ENCODE measurements around the gene ZC3H13.

Gene ZC3H13

DNA sequence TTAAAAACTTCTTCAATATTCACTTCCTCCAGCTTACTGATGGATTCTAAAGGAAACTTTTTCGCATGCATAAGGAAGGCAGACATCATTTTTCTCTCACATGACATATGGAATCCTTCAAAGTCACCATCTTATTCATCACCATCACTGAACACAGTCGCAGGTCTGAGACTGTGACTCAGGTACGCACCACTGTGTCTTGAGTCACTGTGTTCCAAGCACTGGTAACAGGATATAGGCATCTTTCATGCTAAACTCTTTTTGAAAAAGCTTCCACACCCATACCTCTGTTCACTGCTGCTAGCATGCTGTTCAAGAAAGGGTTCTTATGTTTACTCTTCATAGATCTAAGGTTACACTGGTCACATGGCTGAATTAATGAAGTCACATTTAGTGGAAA is 133.9 kb downstream of the ZC3H13 start:
- no peaks in the 10 kb centered on the region for H3K36me3 ChIP-seq (ENCODE audit: control insufficient read depth in 2 of 2, insufficient read depth in 1 of 2, low read length in 2 of 2)
- no peak overlapping the region for H3K27ac ChIP-seq (ENCODE audit: extremely low read depth, low read depth, low read length)
- no peaks in the 10 kb centered on the region for H3K4me1 ChIP-seq (ENCODE audit: control insufficient read depth, insufficient read depth, low read length)
- POLR2A ChIA-PET, result no interaction called here
- H3K4me3 ChIP-seq (ENCODE audit: low read depth, low read length), result no peak overlapping the region
- H3K9me3 ChIP-seq (ENCODE audit: control insufficient read depth, insufficient read depth, low read depth, low read length), result no peaks in the 10 kb centered on the region
- CTCF ChIA-PET, result interaction anchor here (0.7 kb wide), 1 partner anchor 547 kb away, joined by 3 read pairs; no protein-coding TSS in a partner anchor
- TF ChIP-seq OSR2 (tag by site-specific recombination; IDR thresholded peaks at IDR 0.05) (no peak), ZNF664 (tag by site-specific recombination; IDR thresholded peaks at IDR 0.05) (no peak), ZNF768 (tag by site-specific recombination; IDR thresholded peaks at IDR 0.05) (no peak), ZEB2 (tag by site-specific recombination; IDR thresholded peaks at IDR 0.05) (no peak), KLF7 (tag by site-specific recombination; IDR thresholded peaks at IDR 0.05; ENCODE audit: borderline replicate concordance) (no peak), KLF1 (tag by site-specific recombination; IDR thresholded peaks at IDR 0.05) (no peak), MZF1 (tag by site-specific recombination; IDR thresholded peaks at IDR 0.05; ENCODE audit: borderline replicate concordance) (no peak), ZNF24 (tag by site-specific recombination; IDR thresholded peaks at IDR 0.05) (no peak), ZNF324 (tag by site-specific recombination; IDR thresholded peaks at IDR 0.05) (no peak), ZNF626 (tag by site-specific recombination; IDR thresholded peaks at IDR 0.05) (no peak), ZNF394 (tag by site-specific recombination; IDR thresholded peaks at IDR 0.05; ENCODE audit: borderline replicate concordance) (no peak), KLF8 (tag by site-specific recombination; IDR thresholded peaks at IDR 0.05) (no peak), ZNF140 (tag by site-specific recombination; IDR thresholded peaks at IDR 0.05) (no peak), ZNF10 (tag by site-specific recombination; IDR thresholded peaks at IDR 0.05) (no peak), GLI2 (tag by site-specific recombination; IDR thresholded peaks at IDR 0.05; ENCODE audit: borderline replicate concordance, low read depth) (no peak), SCRT2 (tag by site-specific recombination; IDR thresholded peaks at IDR 0.05) (no peak)
- TF ChIP-seq, protein P1, sequence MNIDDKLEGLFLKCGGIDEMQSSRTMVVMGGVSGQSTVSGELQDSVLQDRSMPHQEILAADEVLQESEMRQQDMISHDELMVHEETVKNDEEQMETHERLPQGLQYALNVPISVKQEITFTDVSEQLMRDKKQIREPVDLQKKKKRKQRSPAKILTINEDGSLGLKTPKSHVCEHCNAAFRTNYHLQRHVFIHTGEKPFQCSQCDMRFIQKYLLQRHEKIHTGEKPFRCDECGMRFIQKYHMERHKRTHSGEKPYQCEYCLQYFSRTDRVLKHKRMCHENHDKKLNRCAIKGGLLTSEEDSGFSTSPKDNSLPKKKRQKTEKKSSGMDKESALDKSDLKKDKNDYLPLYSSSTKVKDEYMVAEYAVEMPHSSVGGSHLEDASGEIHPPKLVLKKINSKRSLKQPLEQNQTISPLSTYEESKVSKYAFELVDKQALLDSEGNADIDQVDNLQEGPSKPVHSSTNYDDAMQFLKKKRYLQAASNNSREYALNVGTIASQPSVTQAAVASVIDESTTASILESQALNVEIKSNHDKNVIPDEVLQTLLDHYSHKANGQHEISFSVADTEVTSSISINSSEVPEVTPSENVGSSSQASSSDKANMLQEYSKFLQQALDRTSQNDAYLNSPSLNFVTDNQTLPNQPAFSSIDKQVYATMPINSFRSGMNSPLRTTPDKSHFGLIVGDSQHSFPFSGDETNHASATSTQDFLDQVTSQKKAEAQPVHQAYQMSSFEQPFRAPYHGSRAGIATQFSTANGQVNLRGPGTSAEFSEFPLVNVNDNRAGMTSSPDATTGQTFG (tag by site-specific recombination; IDR thresholded peaks at IDR 0.05; ENCODE audit: borderline replicate concordance), result no peak
- TF ChIP-seq, protein P2, sequence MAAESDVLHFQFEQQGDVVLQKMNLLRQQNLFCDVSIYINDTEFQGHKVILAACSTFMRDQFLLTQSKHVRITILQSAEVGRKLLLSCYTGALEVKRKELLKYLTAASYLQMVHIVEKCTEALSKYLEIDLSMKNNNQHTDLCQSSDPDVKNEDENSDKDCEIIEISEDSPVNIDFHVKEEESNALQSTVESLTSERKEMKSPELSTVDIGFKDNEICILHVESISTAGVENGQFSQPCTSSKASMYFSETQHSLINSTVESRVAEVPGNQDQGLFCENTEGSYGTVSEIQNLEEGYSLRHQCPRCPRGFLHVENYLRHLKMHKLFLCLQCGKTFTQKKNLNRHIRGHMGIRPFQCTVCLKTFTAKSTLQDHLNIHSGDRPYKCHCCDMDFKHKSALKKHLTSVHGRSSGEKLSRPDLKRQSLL (tag by site-specific recombination; IDR thresholded peaks at IDR 0.05), result no peak

DNA sequence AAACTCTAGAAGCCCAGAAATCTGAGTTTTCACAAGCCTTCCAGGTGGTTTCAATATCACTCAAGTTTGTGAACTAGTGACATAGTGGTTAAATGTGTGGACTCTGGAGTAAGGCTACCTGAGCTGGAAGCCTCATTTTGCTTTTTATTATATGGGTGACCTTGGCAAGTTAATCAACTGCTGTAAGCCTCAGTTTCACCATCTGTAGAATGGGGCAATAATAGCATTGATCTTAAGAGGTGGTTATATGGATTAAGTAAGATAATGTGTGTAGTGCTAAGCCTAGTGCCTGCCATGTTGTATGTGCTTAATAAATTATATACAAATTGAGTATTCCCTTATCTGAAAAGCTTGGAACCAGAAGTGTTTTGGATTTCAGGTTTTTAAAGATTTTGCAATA is 135.5 kb downstream of the ZC3H13 start:
- H3K36me3 ChIP-seq (ENCODE audit: control insufficient read depth in 2 of 2, insufficient read depth in 1 of 2, low read length in 2 of 2), result no peaks in the 10 kb centered on the region
- ChIA-PET CTCF (no interaction called here), POLR2A (no interaction called here)
- no peak for TF ChIP-seq ZNF585B (tag by site-specific recombination; IDR thresholded peaks at IDR 0.05)
- TF ChIP-seq, protein P3, sequence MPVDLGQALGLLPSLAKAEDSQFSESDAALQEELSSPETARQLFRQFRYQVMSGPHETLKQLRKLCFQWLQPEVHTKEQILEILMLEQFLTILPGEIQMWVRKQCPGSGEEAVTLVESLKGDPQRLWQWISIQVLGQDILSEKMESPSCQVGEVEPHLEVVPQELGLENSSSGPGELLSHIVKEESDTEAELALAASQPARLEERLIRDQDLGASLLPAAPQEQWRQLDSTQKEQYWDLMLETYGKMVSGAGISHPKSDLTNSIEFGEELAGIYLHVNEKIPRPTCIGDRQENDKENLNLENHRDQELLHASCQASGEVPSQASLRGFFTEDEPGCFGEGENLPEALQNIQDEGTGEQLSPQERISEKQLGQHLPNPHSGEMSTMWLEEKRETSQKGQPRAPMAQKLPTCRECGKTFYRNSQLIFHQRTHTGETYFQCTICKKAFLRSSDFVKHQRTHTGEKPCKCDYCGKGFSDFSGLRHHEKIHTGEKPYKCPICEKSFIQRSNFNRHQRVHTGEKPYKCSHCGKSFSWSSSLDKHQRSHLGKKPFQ (tag by site-specific recombination; IDR thresholded peaks at IDR 0.05), result no peak
- TF ChIP-seq GLI2 (tag by site-specific recombination; IDR thresholded peaks at IDR 0.05; ENCODE audit: borderline replicate concordance, low read depth), result no peak
- TF ChIP-seq, protein P4, sequence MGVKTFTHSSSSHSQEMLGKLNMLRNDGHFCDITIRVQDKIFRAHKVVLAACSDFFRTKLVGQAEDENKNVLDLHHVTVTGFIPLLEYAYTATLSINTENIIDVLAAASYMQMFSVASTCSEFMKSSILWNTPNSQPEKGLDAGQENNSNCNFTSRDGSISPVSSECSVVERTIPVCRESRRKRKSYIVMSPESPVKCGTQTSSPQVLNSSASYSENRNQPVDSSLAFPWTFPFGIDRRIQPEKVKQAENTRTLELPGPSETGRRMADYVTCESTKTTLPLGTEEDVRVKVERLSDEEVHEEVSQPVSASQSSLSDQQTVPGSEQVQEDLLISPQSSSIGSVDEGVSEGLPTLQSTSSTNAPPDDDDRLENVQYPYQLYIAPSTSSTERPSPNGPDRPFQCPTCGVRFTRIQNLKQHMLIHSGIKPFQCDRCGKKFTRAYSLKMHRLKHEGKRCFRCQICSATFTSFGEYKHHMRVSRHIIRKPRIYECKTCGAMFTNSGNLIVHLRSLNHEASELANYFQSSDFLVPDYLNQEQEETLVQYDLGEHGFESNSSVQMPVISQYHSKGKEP (tag by site-specific recombination; IDR thresholded peaks at IDR 0.05), result no peak
- TF ChIP-seq, protein P5, sequence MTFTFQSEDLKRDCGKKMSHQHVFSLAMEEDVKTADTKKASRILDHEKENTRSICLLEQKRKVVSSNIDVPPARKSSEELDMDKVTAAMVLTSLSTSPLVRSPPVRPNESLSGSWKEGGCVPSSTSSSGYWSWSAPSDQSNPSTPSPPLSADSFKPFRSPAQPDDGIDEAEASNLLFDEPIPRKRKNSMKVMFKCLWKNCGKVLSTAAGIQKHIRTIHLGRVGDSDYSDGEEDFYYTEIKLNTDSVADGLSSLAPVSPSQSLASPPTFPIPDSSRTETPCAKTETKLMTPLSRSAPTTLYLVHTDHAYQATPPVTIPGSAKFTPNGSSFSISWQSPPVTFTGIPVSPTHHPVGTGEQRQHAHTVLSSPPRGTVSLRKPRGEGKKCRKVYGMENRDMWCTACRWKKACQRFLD (tag by site-specific recombination; IDR thresholded peaks at IDR 0.05), result no peak
- TF ChIP-seq, protein P6, sequence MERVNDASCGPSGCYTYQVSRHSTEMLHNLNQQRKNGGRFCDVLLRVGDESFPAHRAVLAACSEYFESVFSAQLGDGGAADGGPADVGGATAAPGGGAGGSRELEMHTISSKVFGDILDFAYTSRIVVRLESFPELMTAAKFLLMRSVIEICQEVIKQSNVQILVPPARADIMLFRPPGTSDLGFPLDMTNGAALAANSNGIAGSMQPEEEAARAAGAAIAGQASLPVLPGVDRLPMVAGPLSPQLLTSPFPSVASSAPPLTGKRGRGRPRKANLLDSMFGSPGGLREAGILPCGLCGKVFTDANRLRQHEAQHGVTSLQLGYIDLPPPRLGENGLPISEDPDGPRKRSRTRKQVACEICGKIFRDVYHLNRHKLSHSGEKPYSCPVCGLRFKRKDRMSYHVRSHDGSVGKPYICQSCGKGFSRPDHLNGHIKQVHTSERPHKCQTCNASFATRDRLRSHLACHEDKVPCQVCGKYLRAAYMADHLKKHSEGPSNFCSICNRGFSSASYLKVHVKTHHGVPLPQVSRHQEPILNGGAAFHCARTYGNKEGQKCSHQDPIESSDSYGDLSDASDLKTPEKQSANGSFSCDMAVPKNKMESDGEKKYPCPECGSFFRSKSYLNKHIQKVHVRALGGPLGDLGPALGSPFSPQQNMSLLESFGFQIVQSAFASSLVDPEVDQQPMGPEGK (tag by site-specific recombination; IDR thresholded peaks at IDR 0.05), result no peak
- no peak for TF ChIP-seq ZNF121 (tag by site-specific recombination; IDR thresholded peaks at IDR 0.05)
- no peak for TF ChIP-seq MZF1 (tag by site-specific recombination; IDR thresholded peaks at IDR 0.05; ENCODE audit: borderline replicate concordance)
- TF ChIP-seq ZNF2 (tag by site-specific recombination; IDR thresholded peaks at IDR 0.05), result no peak
- TF ChIP-seq ZNF311 (tag by site-specific recombination; IDR thresholded peaks at IDR 0.05; ENCODE audit: borderline replicate concordance), result no peak
- no peak for TF ChIP-seq ZNF391 (tag by site-specific recombination; IDR thresholded peaks at IDR 0.05; ENCODE audit: borderline replicate concordance, low read depth)

More for the DNA sequence above, 135.5 kb downstream of the ZC3H13 start:
- Histone ChIP-seq H3K9me3 (ENCODE audit: control insufficient read depth, insufficient read depth, low read depth, low read length) (no peaks in the 10 kb centered on the region), H3K4me3 (ENCODE audit: low read depth, low read length) (no peak overlapping the region), H3K27ac (ENCODE audit: extremely low read depth, low read depth, low read length) (no peak overlapping the region), H3K4me1 (ENCODE audit: control insufficient read depth, insufficient read depth, low read length) (no peaks in the 10 kb centered on the region)
